Vagina (tissue), 2 donors: ENCODE data around the gene CABCOCO1.
"Not testable (repeated sequence)": the region's sequence is repeated elsewhere in the genome, so short reads cannot be mapped to it uniquely, and the experiment has no call there.

Source experiments
- CTCF ChIP-seq, 3 experiments: fragments of 450-650 bp in 2 of 3; fragments of 200-600 bp in 1 of 3; sonication (generic) in 1 of 3; IDR thresholded peaks; one replicate each; pipeline ENCODE4 v1.5.1; 2017 to 2019; ENCODE audit warnings: antibody characterized with exemption in 3 of 3, mild to moderate bottlenecking in 2 of 3, moderate library complexity in 2 of 3
- POLR2A ChIP-seq, 2 donors: fragments of 450-650 bp; IDR thresholded peaks; one replicate each; pipeline ENCODE4 v1.6.1; 2017; ENCODE audit warnings: antibody characterized with exemption in 2 of 2, mild to moderate bottlenecking in 2 of 2, moderate library complexity in 2 of 2

GRCh38 chr10:61725221-61725620, 62.5 kb downstream of the CABCOCO1 start:
- TF ChIP-seq CTCF, POLR2A (IDR thresholded peaks at IDR 0.05): not testable (repeated sequence)
